ENCODE data around the gene LPP.

Gene LPP

GRCh38 chr3:188905547-188905946 is 751.6 kb downstream of the LPP start:
- DNase-seq, result no peak

DNA sequence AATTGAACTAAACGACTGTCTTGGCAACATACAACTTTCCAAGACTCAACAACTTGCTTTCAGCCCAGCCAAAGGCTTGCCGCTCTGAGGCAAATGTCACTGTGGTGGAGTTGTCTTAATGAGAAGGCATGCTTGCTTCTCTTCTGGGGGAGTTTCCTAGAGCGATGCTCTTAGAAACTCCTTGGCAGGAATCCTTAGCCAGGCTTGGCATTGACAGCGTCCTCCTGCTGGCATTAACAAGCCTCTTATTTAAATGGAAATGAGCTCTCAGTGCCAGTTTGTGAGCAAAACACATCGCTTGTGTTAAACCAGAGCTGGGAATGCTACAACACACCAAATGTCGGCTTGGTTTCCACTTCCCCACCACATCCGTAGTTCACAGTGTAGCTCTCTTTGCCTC is 752.3 kb downstream of the LPP start:
- no peak for DNase-seq

- no peak for DNase-seq
These were observed 754.3 kb downstream of the LPP start for GRCh38 chr3:188908002-188908850.

- DNase-seq, result no peak
These were observed 757.3 kb downstream of the LPP start for GRCh38 chr3:188911026-188911850.

GRCh38 chr3:188913084-188913483 is 759.1 kb downstream of the LPP start:
- DNase-seq, result no peak

- no peak for DNase-seq
These were observed 760.6 kb downstream of the LPP start for GRCh38 chr3:188914552-188914951.

DNA sequence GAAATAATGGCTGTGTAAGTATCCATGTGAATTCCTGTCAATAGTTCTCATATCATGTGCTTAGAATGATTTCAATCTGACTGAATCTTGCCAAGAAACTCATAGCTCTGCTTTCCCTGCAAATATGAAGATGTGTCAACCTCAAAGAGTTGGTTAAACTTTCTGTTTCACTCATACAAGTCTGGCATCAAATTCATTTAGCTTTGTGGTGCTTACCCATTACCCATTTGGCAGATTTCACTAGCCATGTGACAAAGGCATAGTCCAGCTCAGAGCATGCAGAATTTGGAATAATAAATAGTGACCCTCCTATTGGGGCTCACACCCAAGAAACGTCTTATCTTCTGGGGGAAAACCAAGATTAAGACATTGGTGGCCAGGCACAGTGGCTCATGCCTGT is 761.2 kb downstream of the LPP start:
- no peak for DNase-seq

- DNase-seq, result no peak
These were observed 763.0 kb downstream of the LPP start for GRCh38 chr3:188916934-188917401.

- no peak for DNase-seq
These were observed 764.1 kb downstream of the LPP start for GRCh38 chr3:188918093-188918492.

DNA sequence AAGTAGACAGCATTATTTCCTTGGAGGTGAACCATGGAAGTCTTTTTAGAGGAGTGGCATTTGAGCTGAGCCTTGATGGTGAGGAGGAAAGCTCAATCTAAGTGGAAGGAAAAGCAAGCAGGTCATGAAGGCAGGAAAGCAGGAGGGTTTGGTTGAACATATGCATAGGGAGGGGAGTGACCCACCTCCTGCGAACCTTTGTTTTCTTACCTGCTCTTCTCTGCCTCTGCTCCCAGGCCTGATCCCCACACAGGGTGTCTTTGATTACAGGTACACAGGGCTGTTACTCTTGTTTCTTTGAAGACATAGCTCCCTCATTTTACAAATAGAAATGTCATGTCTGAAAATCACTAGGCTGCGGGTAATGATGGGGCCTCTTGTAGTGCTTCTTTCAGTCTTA is 769.7 kb downstream of the LPP start:
- no peak for DNase-seq

GRCh38 chr3:188925376-188925775 is 771.4 kb downstream of the LPP start:
- no peak for DNase-seq

DNA sequence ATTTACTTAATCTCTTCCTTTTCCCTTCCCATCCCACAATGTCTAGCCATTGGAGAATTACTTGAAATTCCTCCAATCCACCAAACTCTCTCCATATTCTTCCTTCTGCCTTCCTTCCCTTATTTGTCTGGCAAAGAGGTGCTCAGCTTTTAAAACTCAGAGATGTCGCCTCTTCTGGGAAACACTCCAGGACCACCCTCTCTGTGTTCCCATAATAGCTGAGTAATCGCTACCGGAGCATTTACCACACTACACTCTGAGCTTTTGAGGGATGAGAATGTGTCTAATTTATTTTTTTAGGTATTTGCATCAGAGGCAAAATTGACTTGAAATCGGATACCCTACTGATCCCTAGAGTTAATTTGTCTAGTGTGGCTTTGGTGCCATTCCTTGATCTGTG is 772.2 kb downstream of the LPP start:
- DNase-seq, result no peak

GRCh38 chr3:188926741-188927511 is 773.0 kb downstream of the LPP start:
- no peak for DNase-seq

- DNase-seq, result no peak
These were observed 774.0 kb downstream of the LPP start for GRCh38 chr3:188927971-188928370.

- peak; percentile 35 for DNase-seq
These were observed 775.2 kb downstream of the LPP start for GRCh38 chr3:188929137-188929536.

GRCh38 chr3:188931036-188931435 is 777.1 kb downstream of the LPP start:
- DNase-seq, result no peak

DNA sequence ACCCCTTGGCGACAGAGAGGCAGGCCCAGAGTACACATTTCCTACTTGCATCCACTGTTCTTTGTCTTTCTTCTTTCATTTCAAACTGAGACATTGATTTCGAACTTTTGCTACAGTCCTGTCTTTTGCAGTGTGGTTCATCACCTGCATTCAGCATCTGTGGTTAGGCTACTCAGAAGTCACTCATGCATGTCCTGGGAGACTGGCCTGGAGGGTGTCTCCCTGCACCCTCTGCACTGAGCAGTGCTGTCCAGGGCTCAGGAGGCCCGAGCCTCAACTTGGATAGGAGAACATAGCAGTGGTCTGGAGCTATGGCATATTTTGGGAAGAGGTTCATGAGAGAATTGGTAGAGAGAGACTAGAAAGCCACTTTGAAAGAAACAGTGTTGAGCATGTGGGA is 777.6 kb downstream of the LPP start:
- DNase-seq, result no peak

DNA sequence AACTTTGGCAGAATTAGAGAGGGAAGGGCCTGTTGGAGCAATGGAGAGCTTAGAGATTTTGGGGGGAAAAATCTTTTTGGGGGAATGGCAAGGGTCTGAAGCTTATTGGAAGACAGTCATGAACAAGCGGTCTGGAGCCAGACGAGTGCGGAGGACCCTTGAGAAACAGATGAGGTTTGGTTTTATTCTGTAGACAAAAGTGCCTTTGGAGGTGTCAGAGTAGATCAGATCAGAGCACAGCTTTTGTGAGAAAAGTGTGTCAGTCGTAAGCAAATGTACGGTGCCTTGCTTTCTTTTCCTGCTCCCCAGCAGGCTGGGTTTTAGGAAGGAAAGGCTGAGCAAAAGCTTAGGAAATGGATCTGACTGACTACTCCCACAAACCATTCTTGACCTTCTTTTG is 781.0 kb downstream of the LPP start:
- DNase-seq, result no peak

DNA sequence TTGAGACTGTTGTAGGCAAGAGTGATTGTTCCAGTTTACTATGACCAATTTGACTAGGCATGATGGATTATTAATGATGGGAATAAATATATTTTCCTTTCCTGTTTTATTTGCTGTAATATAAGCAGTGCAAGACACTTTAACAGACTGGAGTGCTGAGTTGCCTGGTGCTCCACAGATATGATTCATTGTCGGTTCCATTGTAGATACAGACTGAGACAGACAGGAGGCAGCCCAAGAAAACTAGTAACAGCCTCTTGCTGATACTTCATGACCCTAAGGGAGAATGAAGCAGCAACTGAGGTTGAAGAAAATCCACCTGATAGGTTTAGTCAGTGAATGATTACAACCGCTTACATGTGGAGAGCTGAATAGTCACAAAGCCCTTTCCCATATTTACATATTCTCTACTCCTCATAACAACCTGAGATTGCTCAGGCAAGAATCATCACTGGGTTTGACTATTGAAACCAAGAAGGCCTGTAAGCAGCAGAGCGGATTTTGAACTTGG is 782.7 kb downstream of the LPP start:
- DNase-seq, result no peak

- DNase-seq, result no peak
These were observed 783.4 kb downstream of the LPP start for GRCh38 chr3:188937389-188937788.

- no peak for DNase-seq
These were observed 785.0 kb downstream of the LPP start for GRCh38 chr3:188938999-188939398.

- no peak for DNase-seq
These were observed 786.0 kb downstream of the LPP start for GRCh38 chr3:188939814-188940572.
